ENCODE measurements around the gene TBC1D9. TPM values are rescaled to one million over a fixed set of nuclear protein-coding genes. Genes with fewer than 3 reads are reported as not detected.

Gene TBC1D9
- total RNA-seq, 1 donor from 2014 or later = 54.2 TPM

- H3K4me3 Mint-ChIP-seq = no peak overlapping the region
- H3K27ac Mint-ChIP-seq = peak overlapping the region; percentile 90
- no peak for TF ChIP-seq CTCF (IDR thresholded peaks at IDR 0.05; ENCODE audit: unreplicated experiment)
- no peaks in the 10 kb centered on the region for H3K9me3 Mint-ChIP-seq
- H3K36me3 Mint-ChIP-seq = peaks cover 58% of the 10 kb centered on the region
- peaks cover 23% of the 10 kb centered on the region for H3K4me1 Mint-ChIP-seq
- H3K27me3 Mint-ChIP-seq (ENCODE audit: low read depth) = no peaks in the 10 kb centered on the region
- DNase-seq (ENCODE audit: low spot score in 2 of 2, unreplicated experiment in 2 of 2) = no peak
Measured at GRCh38 chr4:140659943-140660700, 96.1 kb downstream of the TBC1D9 start.

GRCh38 chr4:140654495-140654814 is 101.7 kb downstream of the TBC1D9 start:
- peaks cover 30% of the 10 kb centered on the region for H3K4me1 Mint-ChIP-seq
- peak overlapping the region; percentile 96 for H3K27ac Mint-ChIP-seq
- DNase-seq (ENCODE audit: low spot score in 2 of 2, unreplicated experiment in 2 of 2) = no peak
- H3K27me3 Mint-ChIP-seq (ENCODE audit: low read depth) = no peaks in the 10 kb centered on the region
- no peak overlapping the region for H3K4me3 Mint-ChIP-seq
- H3K36me3 Mint-ChIP-seq = peaks cover 48% of the 10 kb centered on the region
- H3K9me3 Mint-ChIP-seq = no peaks in the 10 kb centered on the region
- no peak for TF ChIP-seq CTCF (IDR thresholded peaks at IDR 0.05; ENCODE audit: unreplicated experiment)

- peak overlapping the region; percentile 16 for H3K4me3 Mint-ChIP-seq
Measured at GRCh38 chr4:140653718-140654494, 102.3 kb downstream of the TBC1D9 start.

GRCh38 chr4:140652601-140653000 is 103.6 kb downstream of the TBC1D9 start:
- no peak for DNase-seq (ENCODE audit: low spot score in 2 of 2, unreplicated experiment in 2 of 2)
- Mint-ChIP-seq H3K36me3 (peaks cover 54% of the 10 kb centered on the region), H3K4me1 (peaks cover 41% of the 10 kb centered on the region), H3K27me3 (ENCODE audit: low read depth) (no peaks in the 10 kb centered on the region), H3K9me3 (no peaks in the 10 kb centered on the region), H3K4me3 (no peak overlapping the region), H3K27ac (peak overlapping the region; percentile 96)
- TF ChIP-seq CTCF (IDR thresholded peaks at IDR 0.05; ENCODE audit: unreplicated experiment) = no peak

More at GRCh38 chr4:140653718-140654494, 102.3 kb downstream of the TBC1D9 start:
- H3K27me3 Mint-ChIP-seq (ENCODE audit: low read depth) = no peaks in the 10 kb centered on the region
- H3K36me3 Mint-ChIP-seq = peaks cover 50% of the 10 kb centered on the region
- H3K4me1 Mint-ChIP-seq = peaks cover 30% of the 10 kb centered on the region
- TF ChIP-seq CTCF (IDR thresholded peaks at IDR 0.05; ENCODE audit: unreplicated experiment) = no peak
- H3K9me3 Mint-ChIP-seq = no peaks in the 10 kb centered on the region
- no peak for DNase-seq (ENCODE audit: low spot score in 2 of 2, unreplicated experiment in 2 of 2)
- H3K27ac Mint-ChIP-seq = peak overlapping the region; percentile 96

- H3K27me3 Mint-ChIP-seq (ENCODE audit: low read depth) = no peaks in the 10 kb centered on the region
- H3K4me1 Mint-ChIP-seq = peaks cover 38% of the 10 kb centered on the region
- peaks cover 51% of the 10 kb centered on the region for H3K36me3 Mint-ChIP-seq
- TF ChIP-seq CTCF (IDR thresholded peaks at IDR 0.05; ENCODE audit: unreplicated experiment) = no peak
- H3K9me3 Mint-ChIP-seq = no peaks in the 10 kb centered on the region
- H3K27ac Mint-ChIP-seq = peak overlapping the region; percentile 96
- H3K4me3 Mint-ChIP-seq = no peak overlapping the region
- DNase-seq (ENCODE audit: low spot score in 2 of 2, unreplicated experiment in 2 of 2) = no peak
Measured at GRCh38 chr4:140648716-140649308, 107.4 kb downstream of the TBC1D9 start.

Data from mesothelial cell of epicardium (in vitro differentiated cells).